Measurements from ENCODE around the gene TMX4.
A peak's percentile ranks its signal among the peaks of the same experiment; 100 is the strongest.
"Not testable (repeated sequence)": the region's sequence is repeated elsewhere in the genome, so short reads cannot be mapped to it uniquely, and the experiment has no call there.

TMX4 gene

GRCh38 chr20:8019246-8019997, at the start of gene TMX4:
Gene TMX4 (minus strand): TSS chr20:8019761. CDS start chr20:8019613, 148 bp downstream.
- DNase-seq, result peak; percentile 97

GRCh38 chr20:8067082-8067481, 47.5 kb upstream of the TMX4 start:
- DNase-seq, result no peak

GRCh38 chr20:8066662-8067061, 47.1 kb upstream of the TMX4 start:
- no peak for DNase-seq

GRCh38 chr20:8065691-8066090, 46.1 kb upstream of the TMX4 start:
- DNase-seq, result no peak

- no peak for DNase-seq
Measured at GRCh38 chr20:8062756-8063155, 43.2 kb upstream of the TMX4 start.

- DNase-seq, result no peak
Measured at GRCh38 chr20:8061861-8062518, 42.4 kb upstream of the TMX4 start.

- DNase-seq, result peak; percentile 41
Measured at GRCh38 chr20:8060977-8061376, 41.4 kb upstream of the TMX4 start.

GRCh38 chr20:8057871-8058270, 38.3 kb upstream of the TMX4 start:
- DNase-seq, result no peak

- DNase-seq, result no peak
Measured at GRCh38 chr20:8055096-8055495, 35.5 kb upstream of the TMX4 start.

GRCh38 chr20:8050157-8050837, 30.7 kb upstream of the TMX4 start:
- no peak for DNase-seq

GRCh38 chr20:8049310-8049709, 29.7 kb upstream of the TMX4 start:
- DNase-seq, result no peak

- DNase-seq, result no peak
Measured at GRCh38 chr20:8045946-8046345, 26.4 kb upstream of the TMX4 start.

GRCh38 chr20:8043687-8044282, 24.2 kb upstream of the TMX4 start:
- peak; percentile 79 for DNase-seq

GRCh38 chr20:8039042-8039441, 19.5 kb upstream of the TMX4 start:
- no peak for DNase-seq

- DNase-seq, result no peak
Measured at GRCh38 chr20:8036771-8037170, 17.2 kb upstream of the TMX4 start.

- DNase-seq, result no peak
Measured at GRCh38 chr20:8033151-8033841, 13.7 kb upstream of the TMX4 start.

GRCh38 chr20:8032499-8032898, 12.9 kb upstream of the TMX4 start:
- no peak for DNase-seq

GRCh38 chr20:8031539-8031938, 12.0 kb upstream of the TMX4 start:
- DNase-seq, result not testable (repeated sequence)

- DNase-seq, result no peak
Measured at GRCh38 chr20:8021541-8022269, 2.1 kb upstream of the TMX4 start.

- peak; percentile 70 for DNase-seq
Measured at GRCh38 chr20:8020314-8021079, 936 bp upstream of the TMX4 start.

- no peak for DNase-seq
Measured at GRCh38 chr20:8019998-8020247, 362 bp upstream of the TMX4 start.

- peak; percentile 84 for DNase-seq
Measured at GRCh38 chr20:8018958-8019245, 659 bp downstream of the TMX4 start.

Measured in NCI-H1092 treated with DMSO at 0.1 percent for 48 hours (cell line).